ENCODE measurements around the gene TTL. TPM values are rescaled to one million over a fixed set of nuclear protein-coding genes. Genes with fewer than 3 reads are reported as not detected.
A peak's percentile ranks its signal among the peaks of the same experiment; 100 is the strongest.

The TTL gene
- total and polyA plus RNA-seq, 2 of the 13 experiments (the other 11 are each of a cell fraction or from before 2014, with no cell fraction given), result 19.0 to 59.8 TPM

- Histone ChIP-seq H3K4me3 (replicated peaks in 1 of 3; ENCODE audit: insufficient read depth in 1 of 3, low read depth in 2 of 3, low read length in 3 of 3) (no peak overlapping the region), H3K79me2 (ENCODE audit: insufficient read depth, low read length) (no peaks in the 10 kb centered on the region), H3K4me2 (ENCODE audit: low read depth, low read length) (no peak overlapping the region), H3K9me3 (ENCODE audit: low read length) (no peaks in the 10 kb centered on the region), H2AFZ (ENCODE audit: low read length) (no peak overlapping the region), H3K36me3 (replicated peaks in 1 of 2; ENCODE audit: control insufficient read depth in 1 of 2, insufficient read depth in 2 of 2, low read length in 2 of 2) (peaks cover 54 to 95% of the 10 kb centered on the region in 2 experiments), H3K27ac (ENCODE audit: extremely low read length, insufficient read depth, low read length) (no peak overlapping the region), H3K9ac (ENCODE audit: insufficient read depth, low read depth, low read length) (no peak overlapping the region), H3K27me3 (ENCODE audit: control insufficient read depth in 1 of 2, insufficient read depth in 2 of 2, low read length in 2 of 2) (no peaks in the 10 kb centered on the region), H3K4me1 (ENCODE audit: insufficient read depth, low read length) (no peaks in the 10 kb centered on the region), H4K20me1 (ENCODE audit: insufficient read depth, low read length) (no peaks in the 10 kb centered on the region)
- ChIA-PET POLR2A (no interaction called here), CTCF (ENCODE audit: low intra/inter-chr PET ratio, low total read pairs) (no interaction called here)
- FAIRE-seq (no peak), DNase-seq (ENCODE audit: low spot score) (no peak), ATAC-seq (no peak)
- intact Hi-C loops (cut with micrococcal nuclease; ENCODE audit: unreplicated experiment) (no loop called here), in situ Hi-C loops (cut with HindIII; ENCODE audit: extremely low pct_ligation_motif_present, low pct_unique_long_range_greater_than_20kb) (no loop called here)
- BruUV-seq (replicated peaks), result no TSS peak
- WGBS (ENCODE audit: low lambda C conversion rate), result 88% methylated on average over 7 of the region's 7 CpGs
- TF ChIP-seq CEBPB (IDR thresholded peaks at IDR 0.05; ENCODE audit: borderline replicate concordance, low read depth, low read length), result peak; percentile 64; the same call in 1 of the 2 replicates
- TF ChIP-seq, protein P1, sequence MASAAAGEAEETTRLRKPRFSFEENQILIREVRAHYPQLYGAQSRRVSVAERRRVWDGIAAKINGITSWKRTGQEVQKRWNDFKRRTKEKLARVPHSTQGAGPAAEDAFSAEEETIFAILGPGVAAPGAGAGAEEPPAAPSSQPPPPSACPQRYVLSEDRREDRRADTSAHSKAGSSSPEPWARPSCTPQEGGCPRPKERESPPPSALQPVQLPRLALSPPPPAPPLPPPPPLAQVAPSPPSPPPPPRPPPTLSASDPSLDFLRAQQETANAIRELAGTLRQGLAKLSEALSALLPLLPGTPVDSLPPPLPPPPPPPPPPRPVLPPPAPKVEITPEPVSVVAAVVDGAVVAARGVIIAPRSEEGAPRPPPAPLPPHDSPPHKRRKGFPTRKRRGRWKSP (CRISPR knock-in tag; IDR thresholded peaks at IDR 0.05), result no peak
Observed at GRCh38 chr2:112572005-112572404, 90.0 kb downstream of the TTL start.

- Histone ChIP-seq H3K9ac (ENCODE audit: insufficient read depth, low read depth, low read length) (no peak overlapping the region), H3K9me3 (ENCODE audit: low read length) (no peaks in the 10 kb centered on the region), H3K4me3 (replicated peaks in 1 of 3; ENCODE audit: insufficient read depth in 1 of 3, low read depth in 2 of 3, low read length in 3 of 3) (no peak overlapping the region), H4K20me1 (ENCODE audit: insufficient read depth, low read length) (no peaks in the 10 kb centered on the region), H3K27me3 (ENCODE audit: control insufficient read depth in 1 of 2, insufficient read depth in 2 of 2, low read length in 2 of 2) (no peaks in the 10 kb centered on the region), H3K27ac (ENCODE audit: extremely low read length, insufficient read depth, low read length) (no peak overlapping the region), H3K79me2 (ENCODE audit: insufficient read depth, low read length) (no peaks in the 10 kb centered on the region), H2AFZ (ENCODE audit: low read length) (no peak overlapping the region), H3K36me3 (replicated peaks in 1 of 2; ENCODE audit: control insufficient read depth in 1 of 2, insufficient read depth in 2 of 2, low read length in 2 of 2) (peaks cover 26 to 40% of the 10 kb centered on the region in 2 experiments), H3K4me2 (ENCODE audit: low read depth, low read length) (no peak overlapping the region), H3K4me1 (ENCODE audit: insufficient read depth, low read length) (peaks cover 9% of the 10 kb centered on the region)
- WGBS (ENCODE audit: low lambda C conversion rate), result 78% methylated on average over 5 of the region's 5 CpGs
- DNase-seq (ENCODE audit: low spot score) (no peak), FAIRE-seq (no peak), ATAC-seq (peak; percentile 65)
- CTCF ChIA-PET (ENCODE audit: low intra/inter-chr PET ratio, low total read pairs), result interaction anchor here (1.4 kb wide), 1 partner anchor 97 kb away, joined by 3 read pairs; no protein-coding TSS in a partner anchor
- BruUV-seq (replicated peaks), result no TSS peak
- in situ Hi-C loops (cut with HindIII; ENCODE audit: extremely low pct_ligation_motif_present, low pct_unique_long_range_greater_than_20kb), result no loop called here
- POLR2A ChIA-PET, result interaction anchor here (0.7 to 1.1 kb wide), 2 partner anchors 16 to 85 kb away, joined by 3 read pairs; no protein-coding TSS in a partner anchor
- intact Hi-C loops (cut with micrococcal nuclease; ENCODE audit: unreplicated experiment), result loop anchor here (5.0 kb wide), 1 partner anchor 455 kb away; no protein-coding TSS in a partner anchor
- TF ChIP-seq ZFP36L2 (CRISPR knock-in tag; IDR thresholded peaks at IDR 0.05), result no peak
- TF ChIP-seq TEAD3 (CRISPR knock-in tag; optimal IDR thresholded peaks at IDR 0.05; ENCODE audit: borderline replicate concordance), result peak; percentile 45
- TF ChIP-seq POLR2G (IDR thresholded peaks at IDR 0.05; ENCODE audit: low read depth, low read length), result peak; percentile 42; the same call in 1 of the 2 replicates
- TF ChIP-seq PHF5A (CRISPR knock-in tag; IDR thresholded peaks at IDR 0.05; ENCODE audit: low read depth, unreplicated experiment), result no peak
- TF ChIP-seq MAF1 (CRISPR knock-in tag; IDR thresholded peaks at IDR 0.05; ENCODE audit: borderline replicate concordance), result no peak
- TF ChIP-seq ZNF660 (CRISPR knock-in tag; IDR thresholded peaks at IDR 0.05; ENCODE audit: borderline replicate concordance, low read depth), result no peak
- no peak for TF ChIP-seq MLLT10 (CRISPR knock-in tag; IDR thresholded peaks at IDR 0.05)
- peak; percentile 38; the same call in 1 of the 2 replicates for TF ChIP-seq STAG1 (CRISPR knock-in tag; IDR thresholded peaks at IDR 0.05)
- TF ChIP-seq, protein P2, sequence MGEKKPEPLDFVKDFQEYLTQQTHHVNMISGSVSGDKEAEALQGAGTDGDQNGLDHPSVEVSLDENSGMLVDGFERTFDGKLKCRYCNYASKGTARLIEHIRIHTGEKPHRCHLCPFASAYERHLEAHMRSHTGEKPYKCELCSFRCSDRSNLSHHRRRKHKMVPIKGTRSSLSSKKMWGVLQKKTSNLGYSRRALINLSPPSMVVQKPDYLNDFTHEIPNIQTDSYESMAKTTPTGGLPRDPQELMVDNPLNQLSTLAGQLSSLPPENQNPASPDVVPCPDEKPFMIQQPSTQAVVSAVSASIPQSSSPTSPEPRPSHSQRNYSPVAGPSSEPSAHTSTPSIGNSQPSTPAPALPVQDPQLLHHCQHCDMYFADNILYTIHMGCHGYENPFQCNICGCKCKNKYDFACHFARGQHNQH (CRISPR knock-in tag; IDR thresholded peaks at IDR 0.05), result no peak
- no peak for TF ChIP-seq FOSL2 (CRISPR knock-in tag; IDR thresholded peaks at IDR 0.05)
- no peak for TF ChIP-seq NR2F6 (IDR thresholded peaks at IDR 0.05)
- TF ChIP-seq NR2F6 (CRISPR knock-in tag; IDR thresholded peaks at IDR 0.05), result no peak
- TF ChIP-seq MED13 (CRISPR knock-in tag; IDR thresholded peaks at IDR 0.05), result no peak
- TF ChIP-seq, protein P3, sequence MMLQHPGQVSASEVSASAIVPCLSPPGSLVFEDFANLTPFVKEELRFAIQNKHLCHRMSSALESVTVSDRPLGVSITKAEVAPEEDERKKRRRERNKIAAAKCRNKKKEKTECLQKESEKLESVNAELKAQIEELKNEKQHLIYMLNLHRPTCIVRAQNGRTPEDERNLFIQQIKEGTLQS (CRISPR knock-in tag; IDR thresholded peaks at IDR 0.05), result no peak
- no peak for TF ChIP-seq THAP11 (CRISPR knock-in tag; IDR thresholded peaks at IDR 0.05)
- no peak for TF ChIP-seq ZBTB14 (CRISPR knock-in tag; IDR thresholded peaks at IDR 0.05)
Observed at GRCh38 chr2:112577756-112578155, 95.8 kb downstream of the TTL start.
